SJCRH30 (cell line): ENCODE results near the gene WDR48. TPM values are rescaled to one million over a fixed set of nuclear protein-coding genes. Genes with fewer than 3 reads are reported as not detected.
A peak's percentile ranks its signal among the peaks of the same experiment; 100 is the strongest.

Experiments used
- DNase-seq, 2 experiments: peaks; one replicate each; pipeline ENCODE4 v3.0.0-alpha.2; 2015 to 2020
- H3K27ac ChIP-seq: fragments of 250-450 bp; sonication (Bioruptor Pico); 2 replicates; pipeline ENCODE4 v1.5.1; 2020; ENCODE audit warnings: mild to moderate bottlenecking, moderate library complexity
- H3K27me3 ChIP-seq: fragments of 250-450 bp; sonication (Bioruptor Pico); 2 replicates; pipeline ENCODE4 v1.5.1; 2020; ENCODE audit warnings: mild to moderate bottlenecking, moderate library complexity
- H3K36me3 ChIP-seq: fragments of 250-450 bp; sonication (Bioruptor Pico); 2 replicates; pipeline ENCODE4 v1.5.1; 2020; ENCODE audit warnings: mild to moderate bottlenecking, moderate library complexity
- H3K4me1 ChIP-seq: fragments of 250-450 bp; sonication (Bioruptor Pico); 2 replicates; pipeline ENCODE4 v1.5.1; 2020; ENCODE audit warnings: mild to moderate bottlenecking, moderate library complexity
- H3K4me3 ChIP-seq: fragments of 250-450 bp; sonication (Bioruptor Pico); 2 replicates; pipeline ENCODE4 v1.5.1; 2020; ENCODE audit warnings: mild to moderate bottlenecking, moderate library complexity
- H3K9me3 ChIP-seq: fragments of 250-450 bp; sonication (Bioruptor Pico); replicated peaks from 2 replicates; pipeline ENCODE4 v1.5.1; 2020; ENCODE audit warnings: mild to moderate bottlenecking, moderate library complexity
- total RNA-seq: library from RNA; depleted of rRNA; stranded (reverse); fragments of >200 nt; shearing (Covaris generic); gene quantifications from 2 replicates; pipeline ENCODE4 v1.2.3, GENCODE V29; 2014

The WDR48 gene
- total RNA-seq, 1 experiment from 2014 or later, result 22.3 TPM

- Histone ChIP-seq H3K9me3 (no peaks in the 10 kb centered on the region), H3K27me3 (no peaks in the 10 kb centered on the region), H3K4me1 (peaks cover 9% of the 10 kb centered on the region; the same call in 1 of the 2 replicates), H3K36me3 (peaks cover 13% of the 10 kb centered on the region; the same call in 1 of the 2 replicates), H3K27ac (no peak overlapping the region), H3K4me3 (no peak overlapping the region)
- no peak for DNase-seq
Observed at GRCh38 chr3:39102504-39103323, 50.9 kb downstream of the WDR48 start.

GRCh38 chr3:39103324-39103693, 51.5 kb downstream of the WDR48 start:
- Histone ChIP-seq H3K27me3 (no peaks in the 10 kb centered on the region), H3K36me3 (peaks cover 9% of the 10 kb centered on the region; the same call in 1 of the 2 replicates), H3K27ac (no peak overlapping the region), H3K4me3 (no peak overlapping the region), H3K4me1 (peaks cover 9% of the 10 kb centered on the region; the same call in 1 of the 2 replicates), H3K9me3 (no peaks in the 10 kb centered on the region)
- DNase-seq, result no peak

- peaks cover 9% of the 10 kb centered on the region; the same call in 1 of the 2 replicates for H3K4me1 ChIP-seq
Observed at GRCh38 chr3:39103791-39104552, 52.2 kb downstream of the WDR48 start.

GRCh38 chr3:39104961-39105686, 53.3 kb downstream of the WDR48 start:
- Histone ChIP-seq H3K4me1 (peaks cover 9% of the 10 kb centered on the region; the same call in 1 of the 2 replicates), H3K27me3 (no peaks in the 10 kb centered on the region), H3K4me3 (no peak overlapping the region), H3K9me3 (no peaks in the 10 kb centered on the region), H3K27ac (no peak overlapping the region), H3K36me3 (no peaks in the 10 kb centered on the region)
- peak; percentile 13 to 22 for DNase-seq

More at GRCh38 chr3:39103791-39104552, 52.2 kb downstream of the WDR48 start:
- no peaks in the 10 kb centered on the region for H3K27me3 ChIP-seq
- no peaks in the 10 kb centered on the region for H3K9me3 ChIP-seq
- no peak for DNase-seq
- H3K27ac ChIP-seq, result no peak overlapping the region
- no peak overlapping the region for H3K4me3 ChIP-seq
- H3K36me3 ChIP-seq, result peaks cover 2% of the 10 kb centered on the region; the same call in 1 of the 2 replicates

- Histone ChIP-seq H3K36me3 (no peaks in the 10 kb centered on the region), H3K4me1 (peaks cover 9% of the 10 kb centered on the region; the same call in 1 of the 2 replicates), H3K4me3 (no peak overlapping the region; the same call in 1 of the 2 replicates), H3K27me3 (no peaks in the 10 kb centered on the region), H3K27ac (no peak overlapping the region), H3K9me3 (no peaks in the 10 kb centered on the region)
- no peak for DNase-seq
Observed at GRCh38 chr3:39105687-39106063, 53.9 kb downstream of the WDR48 start.

GRCh38 chr3:39106281-39106811, 54.5 kb downstream of the WDR48 start:
- Histone ChIP-seq H3K4me1 (peaks cover 9% of the 10 kb centered on the region; the same call in 1 of the 2 replicates), H3K27ac (peak overlapping the region; percentile 55; the same call in 1 of the 2 replicates), H3K27me3 (no peaks in the 10 kb centered on the region), H3K9me3 (no peaks in the 10 kb centered on the region), H3K4me3 (peak overlapping the region; percentile 99), H3K36me3 (no peaks in the 10 kb centered on the region)
- peak in 1 of 2 experiments; percentile 9 for DNase-seq

GRCh38 chr3:39106851-39107387, 55.1 kb downstream of the WDR48 start:
- DNase-seq, result peak; percentile 32 to 35
- H3K4me1 ChIP-seq, result peaks cover 9% of the 10 kb centered on the region; the same call in 1 of the 2 replicates

GRCh38 chr3:39107388-39108199, 55.8 kb downstream of the WDR48 start, which contains the start of the genes GORASP1 and TTC21A:
Gene GORASP1 (minus strand): TSS chr3:39107627. CDS start chr3:39107541, 86 bp downstream.
Gene TTC21A (plus strand): TSS chr3:39107680. CDS start chr3:39107838, 158 bp downstream.
- H3K4me1 ChIP-seq, result peaks cover 9% of the 10 kb centered on the region; the same call in 1 of the 2 replicates
- peak within 1 kb of the TSS; percentile 99 for H3K4me3 ChIP-seq
- DNase-seq, result peak; percentile 68 to 76
- H3K27me3 ChIP-seq, result no peaks in the 10 kb centered on the region
- no peaks in the 10 kb centered on the region for H3K36me3 ChIP-seq
- H3K9me3 ChIP-seq, result no peaks in the 10 kb centered on the region
- H3K27ac ChIP-seq, result peak within 1 kb of the TSS; percentile 55; the same call in 1 of the 2 replicates

More at GRCh38 chr3:39106851-39107387, 55.1 kb downstream of the WDR48 start:
- Histone ChIP-seq H3K36me3 (no peaks in the 10 kb centered on the region), H3K4me3 (peak overlapping the region; percentile 99), H3K27ac (peak overlapping the region; percentile 55; the same call in 1 of the 2 replicates), H3K9me3 (no peaks in the 10 kb centered on the region), H3K27me3 (no peaks in the 10 kb centered on the region)

GRCh38 chr3:39108200-39108710, 56.4 kb downstream of the WDR48 start:
- Histone ChIP-seq H3K9me3 (no peaks in the 10 kb centered on the region), H3K4me3 (peak overlapping the region; percentile 99), H3K36me3 (no peaks in the 10 kb centered on the region), H3K27ac (no peak overlapping the region), H3K27me3 (no peaks in the 10 kb centered on the region), H3K4me1 (peaks cover 9% of the 10 kb centered on the region; the same call in 1 of the 2 replicates)
- DNase-seq, result no peak

GRCh38 chr3:39109086-39109485, 57.3 kb downstream of the WDR48 start:
- no peak overlapping the region for H3K4me3 ChIP-seq
- no peak for DNase-seq
- H3K27ac ChIP-seq, result no peak overlapping the region
- H3K9me3 ChIP-seq, result no peaks in the 10 kb centered on the region
- H3K36me3 ChIP-seq, result no peaks in the 10 kb centered on the region
- H3K4me1 ChIP-seq, result peaks cover 9% of the 10 kb centered on the region; the same call in 1 of the 2 replicates
- H3K27me3 ChIP-seq, result no peaks in the 10 kb centered on the region

GRCh38 chr3:39110041-39110639, 58.3 kb downstream of the WDR48 start:
- Histone ChIP-seq H3K9me3 (no peaks in the 10 kb centered on the region), H3K27ac (no peak overlapping the region), H3K4me1 (peaks cover 7% of the 10 kb centered on the region; the same call in 1 of the 2 replicates), H3K36me3 (no peaks in the 10 kb centered on the region), H3K4me3 (no peak overlapping the region), H3K27me3 (no peaks in the 10 kb centered on the region)
- DNase-seq, result no peak

- H3K27ac ChIP-seq, result no peak overlapping the region
- no peaks in the 10 kb centered on the region for H3K4me1 ChIP-seq
- H3K36me3 ChIP-seq, result no peaks in the 10 kb centered on the region
- no peaks in the 10 kb centered on the region for H3K9me3 ChIP-seq
- H3K27me3 ChIP-seq, result no peaks in the 10 kb centered on the region
- no peak overlapping the region for H3K4me3 ChIP-seq
- DNase-seq, result no peak
Observed at GRCh38 chr3:39112113-39112512, 60.3 kb downstream of the WDR48 start.
